GM18858 (cell line): ENCODE measurements around the gene COL6A5.
"Not testable (repeated sequence)": the region's sequence is repeated elsewhere in the genome, so short reads cannot be mapped to it uniquely, and the experiment has no call there.

ENCODE experiments used
- ATAC-seq: cut with Tn5 transposase; IDR thresholded peaks from one replicate; pipeline ENCODE4 v1.9.1; 2021; ENCODE audit not compliant: unreplicated experiment

COL6A5 gene

GRCh38 chr3:130345487-130346079, at the start of gene COL6A5:
Gene COL6A5 (plus strand): TSS chr3:130345672. CDS start chr3:130373639, 27,967 bp downstream.
- no peak for ATAC-seq

GRCh38 chr3:130299531-130299930, 45.9 kb upstream of the COL6A5 start:
- ATAC-seq: no peak

GRCh38 chr3:130300888-130301287, 44.6 kb upstream of the COL6A5 start:
- no peak for ATAC-seq

- no peak for ATAC-seq
These were observed 35.4 kb upstream of the COL6A5 start for GRCh38 chr3:130310109-130310508.

DNA sequence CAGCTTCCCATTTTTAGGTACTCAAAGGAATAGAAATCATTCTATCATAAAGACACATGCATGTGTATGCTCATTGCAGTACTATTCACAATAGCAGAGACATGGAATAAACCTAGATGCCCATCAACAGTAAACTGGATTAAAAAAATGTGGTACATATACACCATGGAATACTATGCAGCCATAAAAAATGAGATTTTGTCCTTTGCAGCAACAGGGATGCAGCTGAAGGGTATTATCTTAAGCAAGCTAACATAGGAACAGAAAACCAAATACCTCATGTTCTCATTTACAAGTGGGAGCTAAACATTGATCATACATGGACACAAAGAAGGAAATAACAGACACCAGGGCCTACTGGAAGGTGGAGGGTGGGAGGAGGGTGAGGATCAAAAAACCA, 33.1 kb upstream of the COL6A5 start:
- no peak for ATAC-seq

GRCh38 chr3:130316169-130316568, 29.3 kb upstream of the COL6A5 start:
- ATAC-seq: no peak

GRCh38 chr3:130323503-130323902, 22.0 kb upstream of the COL6A5 start:
- ATAC-seq: no peak

DNA sequence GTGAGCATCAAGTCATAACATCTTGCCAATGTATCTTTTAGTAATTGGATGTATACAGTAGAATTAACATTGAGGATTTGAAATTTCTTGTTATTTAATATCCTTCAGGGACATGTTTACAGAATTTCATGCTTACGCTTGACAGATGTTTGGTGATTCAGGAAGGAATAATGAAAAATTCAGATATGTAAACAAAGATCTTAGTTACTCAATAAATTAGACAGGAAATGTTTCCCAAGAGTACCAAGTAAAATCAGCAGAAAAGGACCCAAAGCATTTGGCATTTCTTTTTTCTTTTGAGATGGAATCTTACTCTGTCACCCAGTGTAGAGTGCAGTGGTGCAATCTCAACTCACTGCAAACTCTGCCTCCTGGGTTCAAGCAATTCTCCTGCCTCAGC, 4.7 kb upstream of the COL6A5 start:
- no peak for ATAC-seq

GRCh38 chr3:130341388-130341787, 4.1 kb upstream of the COL6A5 start:
- ATAC-seq: no peak

DNA sequence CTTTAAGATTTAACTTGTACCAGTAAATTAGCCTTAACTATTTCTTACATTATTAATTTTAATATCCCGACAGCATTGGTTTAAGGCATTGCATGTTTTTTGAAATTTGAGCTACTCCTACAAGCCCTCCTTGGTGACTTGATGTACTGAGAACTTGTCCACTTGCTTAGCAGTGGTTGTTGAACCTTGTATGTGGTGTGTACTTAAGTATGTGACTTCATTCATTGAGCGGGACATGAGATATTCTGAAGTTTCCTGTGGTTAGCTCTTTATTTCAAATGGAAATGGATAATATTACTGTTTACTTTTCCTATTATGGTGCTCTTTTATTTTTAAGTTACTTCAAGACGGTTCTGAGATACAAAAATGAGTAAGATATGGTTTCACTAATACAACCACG, 3.6 kb upstream of the COL6A5 start:
- no peak for ATAC-seq

GRCh38 chr3:130342821-130343661, 2.4 kb upstream of the COL6A5 start:
- no peak for ATAC-seq

GRCh38 chr3:130348258-130348657, 2.8 kb downstream of the COL6A5 start:
- not testable (repeated sequence) for ATAC-seq

GRCh38 chr3:130354430-130354829, 9.0 kb downstream of the COL6A5 start:
- ATAC-seq: no peak

DNA sequence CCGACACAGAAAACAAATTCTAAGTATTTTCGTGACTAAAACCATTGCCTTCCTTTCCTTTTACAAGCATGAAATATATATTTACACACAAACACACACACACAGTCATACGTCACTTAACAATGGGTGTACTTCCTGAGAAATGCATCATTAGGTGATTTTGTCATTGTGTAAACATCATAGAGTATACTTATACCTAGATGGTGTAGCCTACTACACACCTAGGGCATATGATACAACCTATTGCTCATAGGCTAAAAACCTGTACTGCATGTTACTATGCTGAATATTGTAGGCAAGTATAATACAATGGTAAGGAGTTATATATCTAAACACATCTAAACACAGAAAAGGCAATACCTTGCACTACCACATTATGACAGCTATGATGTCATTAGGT, 28.6 kb downstream of the COL6A5 start:
- ATAC-seq: no peak

- no peak for ATAC-seq
These were observed 29.4 kb downstream of the COL6A5 start for GRCh38 chr3:130374908-130375307.

GRCh38 chr3:130377960-130378676, 32.6 kb downstream of the COL6A5 start:
- no peak for ATAC-seq

DNA sequence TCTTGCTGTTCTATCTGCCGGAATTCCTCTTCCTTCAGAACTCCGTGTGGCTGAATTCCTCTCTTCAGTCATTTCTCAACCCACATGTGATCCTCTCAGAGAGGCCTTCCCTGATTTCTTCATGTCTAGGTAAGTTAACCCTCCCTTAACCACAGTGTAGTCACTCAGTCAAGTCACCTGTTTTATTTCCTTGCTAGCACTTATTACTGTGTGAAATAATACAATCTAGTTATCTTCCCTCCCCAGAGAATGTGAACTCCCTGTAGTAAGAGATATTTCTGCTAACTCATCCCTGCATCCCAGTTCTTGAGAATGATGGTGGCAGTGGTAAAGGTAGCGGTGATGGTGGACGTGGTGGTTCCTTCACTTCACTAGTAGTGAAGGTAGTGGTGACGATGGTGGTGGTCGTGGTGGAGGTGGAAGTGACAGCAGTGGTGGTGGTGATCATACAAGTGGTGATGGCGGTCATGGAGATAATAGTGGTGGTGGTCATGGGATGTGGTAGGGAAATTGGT, 33.3 kb downstream of the COL6A5 start:
- no peak for ATAC-seq

GRCh38 chr3:130379274-130379673, 33.8 kb downstream of the COL6A5 start:
- ATAC-seq: no peak

DNA sequence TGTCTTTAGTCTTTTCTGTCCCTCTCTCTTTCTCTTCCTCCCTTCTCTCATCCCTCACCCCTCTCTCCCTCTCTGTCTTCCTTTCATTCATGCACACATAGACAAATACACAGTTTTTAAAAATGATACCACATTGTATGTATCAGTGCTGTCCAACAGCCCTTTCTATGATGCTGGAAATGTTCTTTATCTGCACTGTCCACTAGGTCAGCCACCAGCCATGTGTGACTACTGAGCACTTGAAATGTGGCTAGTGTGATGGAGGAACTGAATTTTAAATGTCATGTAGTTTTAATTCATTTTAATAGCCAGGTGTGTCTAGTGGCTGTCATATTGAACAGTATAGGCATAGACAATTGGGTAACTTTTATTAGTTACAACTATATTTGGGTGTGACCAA, 34.9 kb downstream of the COL6A5 start:
- ATAC-seq: no peak

DNA sequence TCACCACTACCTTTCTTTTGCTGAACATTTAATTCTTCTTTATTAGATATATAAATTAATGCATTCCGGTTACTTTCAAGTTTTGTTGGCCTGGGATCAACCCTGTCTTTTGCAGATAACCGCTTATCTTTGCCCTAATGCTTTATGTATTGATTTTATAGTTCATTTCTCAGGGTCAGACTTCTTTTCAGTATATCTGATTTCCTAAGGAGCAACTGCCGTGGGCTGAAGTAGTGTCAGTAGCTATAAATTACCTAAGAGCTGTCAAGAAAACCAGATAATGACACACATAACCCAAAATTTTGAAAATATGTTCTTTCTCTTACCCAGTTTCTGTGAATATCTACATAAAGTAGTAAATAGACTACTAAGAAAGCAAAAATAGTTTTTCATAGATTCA, 38.0 kb downstream of the COL6A5 start:
- no peak for ATAC-seq

GRCh38 chr3:130384476-130385025, 39.1 kb downstream of the COL6A5 start:
- ATAC-seq: no peak
